NCI-H2081 (cell line): ENCODE measurements around the gene SLC44A5.
"Not testable (repeated sequence)": the region's sequence is repeated elsewhere in the genome, so short reads cannot be mapped to it uniquely, and the experiment has no call there.

Source experiments
- DNase-seq, 2 experiments: peaks; one replicate each; lab custom pipeline; 2025; lab: John Stamatoyannopoulos, UW

SLC44A5 gene

GRCh38 chr1:75366595-75366994 lies 244.3 kb downstream of the SLC44A5 start:
- no peak for DNase-seq

- no peak for DNase-seq
Observed at GRCh38 chr1:75361260-75361659, 249.7 kb downstream of the SLC44A5 start.

- not testable (repeated sequence) for DNase-seq
Observed at GRCh38 chr1:75354267-75354666, 256.6 kb downstream of the SLC44A5 start.

GRCh38 chr1:75353051-75353450 lies 257.9 kb downstream of the SLC44A5 start:
- no peak for DNase-seq

GRCh38 chr1:75345538-75346292 lies 265.2 kb downstream of the SLC44A5 start:
- DNase-seq, result no peak

- peak; percentile 33 to 71 for DNase-seq
Observed at GRCh38 chr1:75342786-75343185, 268.1 kb downstream of the SLC44A5 start.

GRCh38 chr1:75341537-75341936 lies 269.4 kb downstream of the SLC44A5 start:
- DNase-seq, result no peak

- DNase-seq, result peak; percentile 33 to 77
Observed at GRCh38 chr1:75338616-75339483, 272.1 kb downstream of the SLC44A5 start.

- no peak for DNase-seq
Observed at GRCh38 chr1:75334876-75335389, 276.0 kb downstream of the SLC44A5 start.

GRCh38 chr1:75330624-75331023 lies 280.3 kb downstream of the SLC44A5 start:
- no peak for DNase-seq

- no peak for DNase-seq
Observed at GRCh38 chr1:75328691-75329090, 282.2 kb downstream of the SLC44A5 start.

GRCh38 chr1:75327395-75327794 lies 283.5 kb downstream of the SLC44A5 start:
- no peak for DNase-seq

GRCh38 chr1:75317976-75318375 lies 292.9 kb downstream of the SLC44A5 start:
- no peak for DNase-seq

GRCh38 chr1:75316230-75316629 lies 294.7 kb downstream of the SLC44A5 start:
- DNase-seq, result no peak

GRCh38 chr1:75312620-75313019 lies 298.3 kb downstream of the SLC44A5 start:
- DNase-seq, result no peak

- DNase-seq, result no peak
Observed at GRCh38 chr1:75310067-75310466, 300.8 kb downstream of the SLC44A5 start.

- DNase-seq, result peak in 1 of 2 experiments; percentile 30
Observed at GRCh38 chr1:75308365-75308764, 302.5 kb downstream of the SLC44A5 start.

- no peak for DNase-seq
Observed at GRCh38 chr1:75305061-75305460, 305.9 kb downstream of the SLC44A5 start.

- DNase-seq, result peak in 1 of 2 experiments; percentile 73
Observed at GRCh38 chr1:75293270-75293669, 317.6 kb downstream of the SLC44A5 start.

- no peak for DNase-seq
Observed at GRCh38 chr1:75292013-75292412, 318.9 kb downstream of the SLC44A5 start.

- DNase-seq, result no peak
Observed at GRCh38 chr1:75276385-75276784, 334.5 kb downstream of the SLC44A5 start.

- DNase-seq, result no peak
Observed at GRCh38 chr1:75275631-75276030, 335.3 kb downstream of the SLC44A5 start.
